LHCN-M2 (cell line): ENCODE measurements around the gene GPC1. TPM values are rescaled to one million over a fixed set of nuclear protein-coding genes. Genes with fewer than 3 reads are reported as not detected.
A peak's percentile ranks its signal among the peaks of the same experiment; 100 is the strongest.

Experiments used
- DNase-seq: peaks from one replicate; pipeline ENCODE4 v3.0.0-alpha.2; 2012; ENCODE audit warnings: low read depth
- total RNA-seq: library from RNA; depleted of rRNA; stranded (reverse); fragments of >200 nt; gene quantifications from 2 replicates; pipeline ENCODE4 v1.2.3, GENCODE V29; 2014

Gene GPC1
- total RNA-seq, 1 experiment from 2014 or later, result 118 TPM

GRCh38 chr2:240411261-240412160 lies 24.0 kb upstream of the GPC1 start:
- DNase-seq, result no peak

GRCh38 chr2:240412211-240412861 lies 23.1 kb upstream of the GPC1 start:
- DNase-seq, result no peak

- no peak for DNase-seq
These were observed 22.3 kb upstream of the GPC1 start for GRCh38 chr2:240412975-240413812.

- no peak for DNase-seq
These were observed 21.5 kb upstream of the GPC1 start for GRCh38 chr2:240413813-240414429.

- no peak for DNase-seq
These were observed 18.6 kb upstream of the GPC1 start for GRCh38 chr2:240416821-240417220.

- no peak for DNase-seq
These were observed 17.2 kb upstream of the GPC1 start for GRCh38 chr2:240418311-240418710.

- no peak for DNase-seq
These were observed 16.2 kb upstream of the GPC1 start for GRCh38 chr2:240419271-240419670.

GRCh38 chr2:240419723-240420122 lies 15.7 kb upstream of the GPC1 start:
- DNase-seq, result no peak

- DNase-seq, result no peak
These were observed 15.0 kb upstream of the GPC1 start for GRCh38 chr2:240420206-240421104.

- DNase-seq, result no peak
These were observed 14.1 kb upstream of the GPC1 start for GRCh38 chr2:240421381-240421780.

GRCh38 chr2:240422658-240423329 lies 12.7 kb upstream of the GPC1 start:
- DNase-seq, result no peak

GRCh38 chr2:240423788-240424191 lies 11.7 kb upstream of the GPC1 start:
- no peak for DNase-seq

GRCh38 chr2:240424341-240425235 lies 10.9 kb upstream of the GPC1 start:
- peak; percentile 40 for DNase-seq

GRCh38 chr2:240425236-240425615 lies 10.2 kb upstream of the GPC1 start:
- no peak for DNase-seq

GRCh38 chr2:240425697-240426096 lies 9.8 kb upstream of the GPC1 start:
- DNase-seq, result no peak

GRCh38 chr2:240426845-240427721 lies 8.4 kb upstream of the GPC1 start:
- DNase-seq, result no peak

- DNase-seq, result no peak
These were observed 7.7 kb upstream of the GPC1 start for GRCh38 chr2:240427729-240428128.

- no peak for DNase-seq
These were observed 7.2 kb upstream of the GPC1 start for GRCh38 chr2:240428245-240428644.
